ENCODE measurements around the gene TRPC4.

GRCh38 chr13:37648609-37649008, 221.0 kb downstream of the TRPC4 start:
- TF ChIP-seq, protein P1, sequence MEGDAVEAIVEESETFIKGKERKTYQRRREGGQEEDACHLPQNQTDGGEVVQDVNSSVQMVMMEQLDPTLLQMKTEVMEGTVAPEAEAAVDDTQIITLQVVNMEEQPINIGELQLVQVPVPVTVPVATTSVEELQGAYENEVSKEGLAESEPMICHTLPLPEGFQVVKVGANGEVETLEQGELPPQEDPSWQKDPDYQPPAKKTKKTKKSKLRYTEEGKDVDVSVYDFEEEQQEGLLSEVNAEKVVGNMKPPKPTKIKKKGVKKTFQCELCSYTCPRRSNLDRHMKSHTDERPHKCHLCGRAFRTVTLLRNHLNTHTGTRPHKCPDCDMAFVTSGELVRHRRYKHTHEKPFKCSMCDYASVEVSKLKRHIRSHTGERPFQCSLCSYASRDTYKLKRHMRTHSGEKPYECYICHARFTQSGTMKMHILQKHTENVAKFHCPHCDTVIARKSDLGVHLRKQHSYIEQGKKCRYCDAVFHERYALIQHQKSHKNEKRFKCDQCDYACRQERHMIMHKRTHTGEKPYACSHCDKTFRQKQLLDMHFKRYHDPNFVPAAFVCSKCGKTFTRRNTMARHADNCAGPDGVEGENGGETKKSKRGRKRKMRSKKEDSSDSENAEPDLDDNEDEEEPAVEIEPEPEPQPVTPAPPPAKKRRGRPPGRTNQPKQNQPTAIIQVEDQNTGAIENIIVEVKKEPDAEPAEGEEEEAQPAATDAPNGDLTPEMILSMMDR (IDR thresholded peaks at IDR 0.05), result no peak
- TF ChIP-seq POLR2AphosphoS5 (IDR thresholded peaks at IDR 0.05) (no peak), POLR2A (IDR thresholded peaks at IDR 0.05) (no peak)
